ENCODE measurements around the gene BICDL2. TPM values are rescaled to one million over a fixed set of nuclear protein-coding genes. Genes with fewer than 3 reads are reported as not detected.

The BICDL2 gene
- polyA plus RNA-seq, 1 donor from 2014 or later: 0.37 TPM

GRCh38 chr16:2980227-2981176 lies 56.2 kb downstream of the BICDL2 start, which contains the start of gene PKMYT1:
Gene PKMYT1 (minus strand): TSS chr16:2980446. CDS start chr16:2979657, 789 bp downstream.
- no peaks in the 10 kb centered on the region for H3K79me2 ChIP-seq (replicated peaks; ENCODE audit: insufficient read depth, low read length)
- H3F3A ChIP-seq (ENCODE audit: insufficient read depth, low read length, poor library complexity, severe bottlenecking): no peaks in the 10 kb centered on the region
- no peaks in the 10 kb centered on the region for H3K27me3 ChIP-seq (ENCODE audit: insufficient read depth, low read depth, low read length)
- peak within 1 kb of the TSS; percentile 51 for H3K4me2 ChIP-seq (ENCODE audit: low read length)
- TF ChIP-seq MXI1 (conservative IDR thresholded peaks at IDR 0.05; ENCODE audit: poor library complexity, severe bottlenecking): peak; percentile 97
- no peak for TF ChIP-seq RAD21 (conservative IDR thresholded peaks at IDR 0.05)
- TF ChIP-seq POLR2AphosphoS5 (IDR thresholded peaks at IDR 0.05): peak; percentile 88
- TF ChIP-seq EP300 (conservative IDR thresholded peaks at IDR 0.05; ENCODE audit: poor library complexity, severe bottlenecking): peak; percentile 18
- TF ChIP-seq TAF1 (IDR thresholded peaks at IDR 0.05; ENCODE audit: low read depth): no peak
- TF ChIP-seq CTCF (IDR thresholded peaks at IDR 0.05; ENCODE audit: poor library complexity, severe bottlenecking): no peak
- H4K20me1 ChIP-seq (ENCODE audit: insufficient read depth): no peaks in the 10 kb centered on the region
- peak within 1 kb of the TSS; percentile 51 for H2AFZ ChIP-seq (ENCODE audit: low read depth, low read length)
- no peak within 1 kb of the TSS for H3K27ac ChIP-seq (ENCODE audit: low read length)
- H3K4me3 ChIP-seq (ENCODE audit: low read length): peak within 1 kb of the TSS; percentile 81
- no peaks in the 10 kb centered on the region for H3K9me2 ChIP-seq (ENCODE audit: insufficient read depth, low read length)
- H3K9me3 ChIP-seq (ENCODE audit: low read length): no peaks in the 10 kb centered on the region
- peak within 1 kb of the TSS; percentile 79 for H3K9ac ChIP-seq (ENCODE audit: low read length)
- H3K36me3 ChIP-seq (ENCODE audit: insufficient read depth, low read length): no peaks in the 10 kb centered on the region

GRCh38 chr16:2979669-2980226 lies 57.0 kb downstream of the BICDL2 start:
- Histone ChIP-seq H3K36me3 (ENCODE audit: insufficient read depth, low read length) (no peaks in the 10 kb centered on the region), H3K9me3 (ENCODE audit: low read length) (no peaks in the 10 kb centered on the region), H3K9ac (ENCODE audit: low read length) (no peak overlapping the region), H4K20me1 (ENCODE audit: insufficient read depth) (no peaks in the 10 kb centered on the region), H2AFZ (ENCODE audit: low read depth, low read length) (no peak overlapping the region), H3K4me2 (ENCODE audit: low read length) (no peak overlapping the region), H3K27me3 (ENCODE audit: insufficient read depth, low read depth, low read length) (no peaks in the 10 kb centered on the region), H3K9me2 (ENCODE audit: insufficient read depth, low read length) (no peaks in the 10 kb centered on the region), H3F3A (ENCODE audit: insufficient read depth, low read length, poor library complexity, severe bottlenecking) (no peaks in the 10 kb centered on the region), H3K79me2 (replicated peaks; ENCODE audit: insufficient read depth, low read length) (no peaks in the 10 kb centered on the region), H3K27ac (ENCODE audit: low read length) (no peak overlapping the region), H3K4me3 (ENCODE audit: low read length) (peak overlapping the region; percentile 81)
- TF ChIP-seq EP300 (conservative IDR thresholded peaks at IDR 0.05; ENCODE audit: poor library complexity, severe bottlenecking): no peak
- TF ChIP-seq CTCF (IDR thresholded peaks at IDR 0.05; ENCODE audit: poor library complexity, severe bottlenecking): no peak
- TF ChIP-seq SMC3 (conservative IDR thresholded peaks at IDR 0.05; ENCODE audit: poor library complexity): no peak
- no peak for TF ChIP-seq RAD21 (conservative IDR thresholded peaks at IDR 0.05)
- no peak for TF ChIP-seq TAF1 (IDR thresholded peaks at IDR 0.05; ENCODE audit: low read depth)
- no peak for TF ChIP-seq POLR2AphosphoS5 (IDR thresholded peaks at IDR 0.05)
- TF ChIP-seq MXI1 (conservative IDR thresholded peaks at IDR 0.05; ENCODE audit: poor library complexity, severe bottlenecking): no peak
- TF ChIP-seq EZH2 (IDR thresholded peaks at IDR 0.05; ENCODE audit: borderline replicate concordance, insufficient read depth, low read length, poor library complexity, severe bottlenecking): no peak
- TF ChIP-seq REST (IDR thresholded peaks at IDR 0.05; ENCODE audit: borderline replicate concordance): no peak
